ENCODE data around the gene ZNF554. TPM values are rescaled to one million over a fixed set of nuclear protein-coding genes. Genes with fewer than 3 reads are reported as not detected.

The ZNF554 gene
- total and polyA plus RNA-seq, 4 donors, result 1.1 to 8.8 (median 4.0) TPM

DNA sequence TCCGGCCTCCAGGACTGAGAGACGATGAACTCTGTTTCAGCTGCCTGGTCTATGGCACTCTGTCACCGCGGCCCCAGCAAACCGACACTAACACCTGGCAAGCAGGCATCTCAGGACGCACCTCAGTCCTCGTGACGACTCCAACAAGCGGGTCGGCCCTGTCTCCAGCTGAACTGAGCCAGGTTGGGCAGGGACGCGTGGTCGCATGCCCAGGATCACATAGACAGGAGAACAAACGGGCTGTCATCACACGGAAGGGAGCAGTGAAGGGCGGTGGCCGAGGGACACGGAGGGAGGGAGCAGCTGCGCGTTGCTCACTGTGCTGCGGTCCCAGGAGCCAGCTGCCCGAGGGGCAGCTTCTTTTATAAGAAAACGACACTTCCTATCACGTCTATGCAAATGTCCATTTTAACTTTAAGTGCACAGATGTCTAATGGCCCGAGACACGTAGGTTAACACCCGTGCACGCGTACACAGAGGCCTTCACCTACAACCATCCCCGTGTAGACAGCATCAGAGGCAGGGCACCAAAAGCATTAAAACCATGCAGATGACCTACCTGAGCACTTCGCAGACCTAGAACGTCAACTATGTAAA lies 45.5 kb upstream of the ZNF554 start:
- TF ChIP-seq, protein P1, sequence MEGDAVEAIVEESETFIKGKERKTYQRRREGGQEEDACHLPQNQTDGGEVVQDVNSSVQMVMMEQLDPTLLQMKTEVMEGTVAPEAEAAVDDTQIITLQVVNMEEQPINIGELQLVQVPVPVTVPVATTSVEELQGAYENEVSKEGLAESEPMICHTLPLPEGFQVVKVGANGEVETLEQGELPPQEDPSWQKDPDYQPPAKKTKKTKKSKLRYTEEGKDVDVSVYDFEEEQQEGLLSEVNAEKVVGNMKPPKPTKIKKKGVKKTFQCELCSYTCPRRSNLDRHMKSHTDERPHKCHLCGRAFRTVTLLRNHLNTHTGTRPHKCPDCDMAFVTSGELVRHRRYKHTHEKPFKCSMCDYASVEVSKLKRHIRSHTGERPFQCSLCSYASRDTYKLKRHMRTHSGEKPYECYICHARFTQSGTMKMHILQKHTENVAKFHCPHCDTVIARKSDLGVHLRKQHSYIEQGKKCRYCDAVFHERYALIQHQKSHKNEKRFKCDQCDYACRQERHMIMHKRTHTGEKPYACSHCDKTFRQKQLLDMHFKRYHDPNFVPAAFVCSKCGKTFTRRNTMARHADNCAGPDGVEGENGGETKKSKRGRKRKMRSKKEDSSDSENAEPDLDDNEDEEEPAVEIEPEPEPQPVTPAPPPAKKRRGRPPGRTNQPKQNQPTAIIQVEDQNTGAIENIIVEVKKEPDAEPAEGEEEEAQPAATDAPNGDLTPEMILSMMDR (IDR thresholded peaks at IDR 0.05; ENCODE audit: control extremely low read depth, extremely low read depth), result no peak
- no peak overlapping the region for H3K4me3 ChIP-seq
- peaks cover 0 to 12% (median 3%) of the 10 kb centered on the region in 4 donors for H3K36me3 ChIP-seq (ENCODE audit: control insufficient read depth in 4 of 4, insufficient read depth in 4 of 4, low read length in 4 of 4)
- WGBS, 2 donors, result 90 to 93% methylated on average over 32 of the region's 32 CpGs
- ATAC-seq (ENCODE audit: insufficient read depth, low FRiP score) (no peak), DNase-seq (no peak)
- H3K27me3 ChIP-seq (ENCODE audit: control insufficient read depth in 3 of 3, insufficient read depth in 3 of 3, low read length in 2 of 3), result no peaks in the 10 kb centered on the region
- peaks cover 0 to 11% (median 0%) of the 10 kb centered on the region in 5 donors for H3K4me1 ChIP-seq (ENCODE audit: control insufficient read depth in 5 of 5, insufficient read depth in 5 of 5, low read length in 5 of 5)
- H3K9ac ChIP-seq (ENCODE audit: insufficient read depth in 1 of 2, low read length in 2 of 2), result no peak overlapping the region
- peak overlapping the region in 1 of 2 donors; percentile 81 for H3K27ac ChIP-seq (ENCODE audit: low read depth in 1 of 2, low read length in 1 of 2)
- H3K9me3 ChIP-seq (ENCODE audit: control insufficient read depth in 4 of 4, insufficient read depth in 3 of 4, low read length in 3 of 4), result no peaks in the 10 kb centered on the region

DNA sequence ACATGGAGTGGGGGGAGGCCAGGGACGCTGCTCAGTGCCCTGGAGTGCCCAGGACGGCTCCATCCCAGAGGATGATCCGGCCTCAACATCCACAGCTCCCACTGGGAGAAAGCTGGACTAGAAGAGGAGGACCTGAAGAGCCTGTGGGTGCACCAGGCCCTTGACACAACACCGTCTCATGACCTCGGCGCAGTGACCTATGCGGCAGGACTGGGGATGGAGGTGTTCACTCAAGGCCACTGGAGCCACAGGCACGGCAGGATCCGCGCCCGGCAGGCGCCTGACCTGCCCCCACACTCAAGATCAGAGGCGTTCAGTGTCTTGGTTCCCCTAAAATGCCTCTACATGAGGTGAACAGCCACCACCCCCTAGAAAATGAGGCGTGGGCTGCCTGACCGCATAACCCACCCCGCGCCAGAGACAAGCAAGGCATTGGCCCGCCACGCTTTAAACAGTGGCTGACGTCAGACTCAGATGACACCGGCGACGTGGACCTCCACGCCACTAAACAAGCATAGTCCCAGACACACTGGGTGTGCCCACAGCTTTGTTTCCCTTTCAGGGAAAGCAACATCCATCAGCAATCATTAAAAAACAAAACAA lies 44.6 kb upstream of the ZNF554 start:
- ATAC-seq (ENCODE audit: insufficient read depth, low FRiP score), result peak; percentile 28
- no peak overlapping the region for H3K4me3 ChIP-seq
- 67 to 74% methylated on average over 24 of the region's 24 CpGs for WGBS, 2 donors
- H3K36me3 ChIP-seq (ENCODE audit: control insufficient read depth in 4 of 4, insufficient read depth in 4 of 4, low read length in 4 of 4), result peaks cover 0 to 13% (median 3%) of the 10 kb centered on the region in 4 donors
- TF ChIP-seq, protein P1 (IDR thresholded peaks at IDR 0.05; ENCODE audit: control extremely low read depth, extremely low read depth), result no peak
- peak overlapping the region; percentile 81 to 90 for H3K27ac ChIP-seq (ENCODE audit: low read depth in 1 of 2, low read length in 1 of 2)
- H3K9me3 ChIP-seq (ENCODE audit: control insufficient read depth in 4 of 4, insufficient read depth in 3 of 4, low read length in 3 of 4), result no peaks in the 10 kb centered on the region
- peaks cover 0 to 14% (median 0%) of the 10 kb centered on the region in 5 donors for H3K4me1 ChIP-seq (ENCODE audit: control insufficient read depth in 5 of 5, insufficient read depth in 5 of 5, low read length in 5 of 5)
- DNase-seq, result no peak
- no peaks in the 10 kb centered on the region for H3K27me3 ChIP-seq (ENCODE audit: control insufficient read depth in 3 of 3, insufficient read depth in 3 of 3, low read length in 2 of 3)
- H3K9ac ChIP-seq (ENCODE audit: insufficient read depth in 1 of 2, low read length in 2 of 2), result no peak overlapping the region

- 50 to 64% methylated on average over 29 of the region's 29 CpGs for WGBS, 2 donors
- ATAC-seq (ENCODE audit: insufficient read depth, low FRiP score) (peak; percentile 40), DNase-seq (peak in 1 of 3 donors; percentile 10)
- no peak overlapping the region for H3K4me3 ChIP-seq
- peak overlapping the region; percentile 81 to 90 for H3K27ac ChIP-seq (ENCODE audit: low read depth in 1 of 2, low read length in 1 of 2)
- peaks cover 0 to 13% (median 3%) of the 10 kb centered on the region in 4 donors for H3K36me3 ChIP-seq (ENCODE audit: control insufficient read depth in 4 of 4, insufficient read depth in 4 of 4, low read length in 4 of 4)
- H3K9me3 ChIP-seq (ENCODE audit: control insufficient read depth in 4 of 4, insufficient read depth in 3 of 4, low read length in 3 of 4), result no peaks in the 10 kb centered on the region
- H3K9ac ChIP-seq (ENCODE audit: insufficient read depth in 1 of 2, low read length in 2 of 2), result no peak overlapping the region
- no peaks in the 10 kb centered on the region for H3K27me3 ChIP-seq (ENCODE audit: control insufficient read depth in 3 of 3, insufficient read depth in 3 of 3, low read length in 2 of 3)
- TF ChIP-seq, protein P1 (IDR thresholded peaks at IDR 0.05; ENCODE audit: control extremely low read depth, extremely low read depth), result no peak
- peaks cover 0 to 15% (median 0%) of the 10 kb centered on the region in 5 donors for H3K4me1 ChIP-seq (ENCODE audit: control insufficient read depth in 5 of 5, insufficient read depth in 5 of 5, low read length in 5 of 5)
These were observed 43.9 kb upstream of the ZNF554 start for GRCh38 chr19:2775556-2776430.

Data from lung (tissue), 12 donors.